GM10248 (cell line): ENCODE measurements around the gene MKRN1.
"Not testable (repeated sequence)": the region's sequence is repeated elsewhere in the genome, so short reads cannot be mapped to it uniquely, and the experiment has no call there.

Experiments
- CTCF ChIA-PET: fragments of 300-600 bp; sonication (Branson Sonifier 250); formaldehyde crosslinking; extraction: SDS; loops from one replicate; lab custom pipeline; 2021; ENCODE audit warnings: antibody characterized with exemption; lab: Yijun Ruan, JAX
- POLR2A ChIA-PET: fragments of 350-650 bp; sonication (Branson Sonifier 250); formaldehyde crosslinking; extraction: SDS; loops from one replicate; lab custom pipeline; 2020; ENCODE audit warnings: antibody characterized with exemption; lab: Yijun Ruan, JAX
- DNase-seq: peaks from one replicate; pipeline ENCODE4 v3.0.0; 2012; ENCODE audit errors: extremely low spot score
- CTCF ChIP-seq: IDR thresholded peaks from 2 replicates; pipeline ENCODE4 v1.5.1; 2012; ENCODE audit warnings: mild to moderate bottlenecking, low read depth; ENCODE audit errors: extremely low read depth, missing control alignments, control extremely low read depth

The MKRN1 gene

GRCh38 chr7:140501966-140502365 is 22.7 kb upstream of the MKRN1 start:
- ChIA-PET POLR2A (no interaction called here), CTCF (interaction anchor here (0.9 to 3.8 kb wide), 3 partner anchors 9 to 14 kb away, joined by 3 to 14 read pairs (median 5); no protein-coding TSS in a partner anchor)
- TF ChIP-seq CTCF, result no peak
- DNase-seq, result no peak

- CTCF ChIA-PET, result interaction anchor here (1.0 to 1.2 kb wide), 4 partner anchors 9 to 21 kb away, joined by 3 to 7 read pairs (median 4); no protein-coding TSS in a partner anchor
- DNase-seq, POLR2A ChIA-PET: not testable (repeated sequence)
These were observed 18.5 kb upstream of the MKRN1 start for GRCh38 chr7:140497807-140498206.

- no peak for TF ChIP-seq CTCF
- DNase-seq, result no peak
- ChIA-PET POLR2A (no interaction called here), CTCF (interaction anchor here (1.1 kb wide), 1 partner anchor 8 kb away, joined by 4 read pairs; no protein-coding TSS in a partner anchor)
These were observed 18.0 kb upstream of the MKRN1 start for GRCh38 chr7:140497241-140497769.

GRCh38 chr7:140495514-140496097 is 16.3 kb upstream of the MKRN1 start:
- POLR2A ChIA-PET, result no interaction called here
- CTCF ChIA-PET, result interaction anchor here (1.2 to 2.1 kb wide), 2 partner anchors 12 to 42 kb away, joined by 3 to 5 read pairs; no protein-coding TSS in a partner anchor
- no peak for DNase-seq
- TF ChIP-seq CTCF, result no peak

- CTCF ChIA-PET, result interaction anchor here (0.9 to 2.1 kb wide), 3 partner anchors 12 to 317 kb away, joined by 3 to 5 read pairs (median 3); no protein-coding TSS in a partner anchor
These were observed 15.6 kb upstream of the MKRN1 start for GRCh38 chr7:140494867-140495266.

GRCh38 chr7:140489026-140489359 is 9.7 kb upstream of the MKRN1 start:
- CTCF ChIA-PET, result interaction anchor here (1.3 kb wide), 1 partner anchor 8 kb away, joined by 4 read pairs; no protein-coding TSS in a partner anchor
- POLR2A ChIA-PET, result no interaction called here
- no peak for TF ChIP-seq CTCF
- DNase-seq, result no peak

More at GRCh38 chr7:140494867-140495266, 15.6 kb upstream of the MKRN1 start:
- no peak for TF ChIP-seq CTCF
- POLR2A ChIA-PET, result interaction anchor here (0.7 kb wide), 1 partner anchor 321 kb away, joined by 3 read pairs; no protein-coding TSS in a partner anchor
- DNase-seq, result no peak
